ENCODE results near the gene BICD1.

BICD1 gene

GRCh38 chr12:32069071-32069470, 37.6 kb upstream of the BICD1 start:
- Histone ChIP-seq H3K9me3 (no peaks in the 10 kb centered on the region), H3K4me3 (no peak overlapping the region), H3K4me1 (no peaks in the 10 kb centered on the region), H3K36me3 (no peaks in the 10 kb centered on the region), H3K27me3 (no peaks in the 10 kb centered on the region), H3K27ac (no peak overlapping the region)
- no peak for DNase-seq
- intact Hi-C loops (cut with DNase I; ENCODE audit: low total_unique reads), result no loop called here
- no peak for TF ChIP-seq CTCF (IDR thresholded peaks at IDR 0.05)

GRCh38 chr12:32069731-32070130, 36.9 kb upstream of the BICD1 start:
- no peaks in the 10 kb centered on the region for H3K4me1 ChIP-seq
- no peaks in the 10 kb centered on the region for H3K9me3 ChIP-seq
- no peaks in the 10 kb centered on the region for H3K36me3 ChIP-seq
- no peak for TF ChIP-seq CTCF (IDR thresholded peaks at IDR 0.05)
- intact Hi-C loops (cut with DNase I; ENCODE audit: low total_unique reads), result no loop called here
- H3K27me3 ChIP-seq, result no peaks in the 10 kb centered on the region
- no peak for DNase-seq
- H3K27ac ChIP-seq, result no peak overlapping the region
- H3K4me3 ChIP-seq, result no peak overlapping the region

DNA sequence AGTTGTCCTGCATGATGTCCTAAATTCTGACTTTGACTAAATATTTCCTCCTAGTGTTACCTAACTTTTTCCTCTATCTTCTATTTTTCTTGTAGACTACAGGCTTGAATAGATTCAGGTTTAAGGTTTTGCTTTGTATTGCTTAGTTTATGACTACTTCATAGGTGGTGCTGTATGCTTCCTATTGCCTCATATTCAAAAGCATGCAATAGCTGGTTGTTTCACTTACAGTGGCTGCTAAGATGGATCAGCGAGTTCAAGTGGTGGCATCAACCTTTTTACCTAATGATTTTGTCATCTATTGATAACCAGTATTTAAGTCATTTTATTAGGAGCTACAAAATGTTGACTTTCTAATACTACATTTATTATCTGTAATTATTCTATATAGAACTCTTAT, 36.3 kb upstream of the BICD1 start:
- no peaks in the 10 kb centered on the region for H3K9me3 ChIP-seq
- no peak overlapping the region for H3K27ac ChIP-seq
- no peak overlapping the region for H3K4me3 ChIP-seq
- no peak for TF ChIP-seq CTCF (IDR thresholded peaks at IDR 0.05)
- no peaks in the 10 kb centered on the region for H3K4me1 ChIP-seq
- no peak for DNase-seq
- H3K27me3 ChIP-seq, result no peaks in the 10 kb centered on the region
- no peaks in the 10 kb centered on the region for H3K36me3 ChIP-seq
- intact Hi-C loops (cut with DNase I; ENCODE audit: low total_unique reads), result no loop called here

DNA sequence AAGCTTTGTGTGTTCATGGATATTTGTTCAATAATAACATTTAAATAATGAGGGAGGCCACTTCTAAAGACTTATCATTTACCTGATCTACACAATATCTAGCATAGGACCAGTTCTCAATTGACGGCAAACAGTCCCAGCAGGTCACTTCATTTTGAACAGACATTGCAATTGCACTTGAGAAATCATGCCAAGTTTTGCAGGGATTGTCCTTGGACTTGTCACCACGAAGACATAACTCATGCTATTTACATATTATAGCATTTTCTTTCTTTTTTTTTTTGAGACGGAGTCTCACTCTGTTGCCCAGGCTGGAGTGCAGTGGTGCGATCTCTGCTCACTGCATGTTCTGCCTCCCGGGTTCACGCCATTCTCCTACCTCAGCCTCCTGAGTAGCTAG, 34.5 kb upstream of the BICD1 start:
- H3K36me3 ChIP-seq, result no peaks in the 10 kb centered on the region
- H3K4me1 ChIP-seq, result no peaks in the 10 kb centered on the region
- H3K4me3 ChIP-seq, result no peak overlapping the region
- intact Hi-C loops (cut with DNase I; ENCODE audit: low total_unique reads), result no loop called here
- no peak overlapping the region for H3K27ac ChIP-seq
- H3K27me3 ChIP-seq, result no peaks in the 10 kb centered on the region
- H3K9me3 ChIP-seq, result no peaks in the 10 kb centered on the region
- TF ChIP-seq CTCF (IDR thresholded peaks at IDR 0.05), result no peak
- DNase-seq, result no peak

- Histone ChIP-seq H3K4me1 (no peaks in the 10 kb centered on the region), H3K36me3 (no peaks in the 10 kb centered on the region), H3K27me3 (no peaks in the 10 kb centered on the region), H3K27ac (no peak overlapping the region), H3K9me3 (no peaks in the 10 kb centered on the region), H3K4me3 (no peak overlapping the region)
- no peak for TF ChIP-seq CTCF (IDR thresholded peaks at IDR 0.05)
- intact Hi-C loops (cut with DNase I; ENCODE audit: low total_unique reads), result no loop called here
- no peak for DNase-seq
Observed at GRCh38 chr12:32074432-32074831, 32.2 kb upstream of the BICD1 start.

DNA sequence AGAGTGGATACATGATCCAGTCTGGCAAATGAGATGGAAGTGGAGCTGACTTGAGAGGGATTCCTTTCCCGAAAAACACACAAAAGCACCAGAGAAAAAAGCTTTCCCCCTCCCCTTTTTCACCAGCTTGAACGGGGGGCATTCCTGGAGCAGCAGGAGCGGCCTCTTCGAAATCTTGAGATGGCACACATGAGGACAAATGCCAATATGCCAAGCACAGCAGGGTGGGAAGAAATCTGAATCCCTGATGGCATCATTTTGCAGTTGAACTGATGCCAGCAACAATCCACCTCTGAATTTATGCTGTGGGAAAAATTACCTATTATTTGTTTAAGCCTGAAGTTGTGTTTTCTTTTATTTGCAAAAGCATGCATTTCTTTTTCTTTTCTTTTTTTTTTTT, 29.7 kb upstream of the BICD1 start:
- no peak for TF ChIP-seq CTCF (IDR thresholded peaks at IDR 0.05)
- Histone ChIP-seq H3K4me1 (no peaks in the 10 kb centered on the region), H3K9me3 (no peaks in the 10 kb centered on the region), H3K36me3 (no peaks in the 10 kb centered on the region), H3K27ac (no peak overlapping the region), H3K27me3 (no peaks in the 10 kb centered on the region), H3K4me3 (no peak overlapping the region)
- intact Hi-C loops (cut with DNase I; ENCODE audit: low total_unique reads), result no loop called here
- no peak for DNase-seq

Measured in tibial artery (tissue), 4 donors.